GM19468 (cell line): ENCODE measurements around the gene IP6K3.

Experiments
- ATAC-seq: cut with Tn5 transposase; IDR thresholded peaks from one replicate; pipeline ENCODE4 v1.9.1; 2021; ENCODE audit warnings: mild to moderate bottlenecking, moderate library complexity, moderate number of reproducible peaks; ENCODE audit not compliant: unreplicated experiment; ENCODE audit errors: extremely low read depth

The IP6K3 gene

GRCh38 chr6:33761922-33762629 is 15.4 kb upstream of the IP6K3 start:
- ATAC-seq: no peak

DNA sequence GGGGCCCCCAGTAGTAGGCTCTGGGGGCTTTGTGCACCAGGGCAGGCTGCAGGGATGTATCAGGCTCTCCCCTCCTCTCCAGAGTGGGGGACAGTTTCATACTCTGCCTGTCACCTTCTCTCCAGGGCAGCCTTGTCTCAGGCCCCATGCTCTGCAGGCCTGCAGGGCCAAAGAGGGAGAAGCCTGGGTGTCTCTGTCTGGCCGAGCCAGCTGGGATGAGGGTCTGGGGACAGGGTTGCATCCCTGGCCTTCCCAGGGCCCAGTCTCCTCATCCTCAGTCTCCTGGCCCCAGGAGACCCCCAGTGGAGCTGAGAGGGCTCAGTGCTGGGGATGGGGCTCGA is 14.8 kb upstream of the IP6K3 start:
- no peak for ATAC-seq

DNA sequence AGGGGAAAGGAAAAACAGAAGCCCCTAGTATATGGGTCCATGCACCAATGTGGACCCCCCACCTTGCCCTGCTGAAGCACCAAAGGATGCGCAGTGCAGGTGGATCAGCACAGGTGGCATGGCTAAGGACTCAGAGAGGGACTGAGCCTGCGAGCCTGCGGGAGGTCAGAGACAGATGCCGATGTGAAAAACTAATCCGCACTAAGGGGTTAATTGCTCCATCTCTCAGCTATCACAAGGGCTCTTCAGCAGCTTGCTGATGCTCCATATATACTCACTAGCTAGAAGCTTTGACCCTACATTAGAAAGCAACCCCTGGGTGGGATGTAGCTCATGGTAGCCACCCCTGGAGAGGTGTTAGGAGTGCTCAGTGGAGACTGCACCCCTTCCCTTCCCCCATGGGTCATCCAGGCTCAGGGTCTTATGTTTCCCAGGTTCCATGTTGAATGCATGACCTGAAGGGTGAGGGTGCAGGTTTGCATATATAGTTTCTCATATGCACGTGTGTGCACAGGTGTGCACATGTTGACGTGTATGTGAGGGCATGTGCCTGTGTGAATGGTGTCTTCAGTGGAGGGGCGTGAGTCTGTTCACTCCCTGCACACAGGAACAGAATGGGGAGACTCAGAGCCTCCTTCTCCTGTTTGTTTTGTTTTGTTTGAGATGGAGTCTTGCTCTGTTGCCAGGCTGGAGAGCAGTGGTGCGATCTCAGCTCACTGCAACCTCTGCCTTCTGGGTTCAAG is 13.4 kb upstream of the IP6K3 start:
- no peak for ATAC-seq

DNA sequence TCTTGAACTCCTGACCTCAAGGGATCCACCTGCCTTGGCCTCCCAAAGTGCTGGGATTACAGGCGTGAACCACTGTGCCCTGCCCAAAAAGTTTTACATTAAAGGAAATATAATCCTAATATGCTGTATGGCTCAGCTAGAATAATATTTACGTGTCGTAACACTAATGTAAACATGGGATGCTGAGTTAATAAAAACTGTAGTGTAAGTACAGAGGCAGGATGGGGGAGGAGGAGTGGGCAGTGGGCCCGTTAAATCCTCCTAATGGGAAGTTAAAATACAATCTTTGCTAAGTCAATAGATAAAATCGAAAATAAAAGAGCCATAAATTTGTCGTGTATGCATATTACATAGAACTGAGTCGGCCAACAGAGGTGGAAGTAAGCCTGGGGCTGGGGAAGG is 12.1 kb upstream of the IP6K3 start:
- no peak for ATAC-seq

- no peak for ATAC-seq
These were observed 11.2 kb upstream of the IP6K3 start for GRCh38 chr6:33757906-33758305.

DNA sequence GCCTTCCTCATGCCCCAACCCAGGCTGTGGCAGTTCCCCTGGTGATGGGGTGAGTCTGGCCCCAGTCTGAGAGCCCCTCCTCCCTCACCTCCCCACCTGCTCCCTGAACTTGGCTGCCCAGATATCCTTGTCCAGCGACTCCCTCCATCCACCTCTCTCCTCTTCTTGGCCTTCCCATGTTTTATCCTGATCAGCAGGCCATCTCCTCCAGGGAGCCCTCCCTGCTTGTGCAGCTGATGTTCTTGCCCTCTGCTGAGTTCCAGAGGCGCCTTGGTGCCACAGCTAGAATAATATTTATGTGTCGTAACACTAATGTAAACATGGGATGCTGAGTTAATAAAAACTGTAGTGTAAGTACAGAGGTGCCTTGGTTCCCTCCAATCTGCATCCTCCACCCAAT is 10.4 kb upstream of the IP6K3 start:
- ATAC-seq: no peak

DNA sequence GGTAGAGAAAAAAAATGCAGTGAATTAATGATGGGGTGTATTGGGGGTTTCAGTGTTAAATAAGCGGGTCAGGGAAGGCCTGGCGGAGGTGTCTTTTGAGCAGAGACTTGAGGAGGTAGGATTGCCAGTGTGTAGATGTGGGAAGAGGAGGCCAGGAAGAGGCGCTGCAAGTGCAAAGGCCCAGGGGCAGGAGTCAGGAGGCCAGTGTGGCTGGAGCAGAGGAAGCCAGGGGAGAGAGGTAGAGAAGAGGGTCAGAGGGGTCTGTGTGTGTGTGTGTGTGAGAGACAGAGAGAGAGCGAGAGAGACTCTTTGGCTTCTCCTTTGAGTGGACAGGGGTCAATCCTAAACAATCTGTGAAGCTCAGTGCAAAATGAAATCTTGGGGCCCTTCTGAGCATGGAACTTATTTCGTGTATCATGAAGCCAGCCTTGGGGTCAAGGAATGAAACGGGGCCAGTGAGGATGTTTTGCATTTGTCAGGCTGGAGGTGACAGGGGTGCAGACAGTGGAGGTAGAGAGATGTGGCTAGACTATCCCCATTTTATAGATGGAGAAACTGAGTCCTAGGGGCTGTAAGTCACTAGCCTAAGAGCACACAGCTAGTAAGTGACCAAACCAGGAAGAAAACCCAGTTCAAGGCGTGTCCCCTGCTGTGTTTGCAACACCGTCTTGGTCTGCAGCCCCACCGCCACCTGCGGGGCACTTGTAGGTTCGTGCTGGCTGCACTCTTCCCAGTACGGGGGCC is 9.7 kb upstream of the IP6K3 start:
- ATAC-seq: no peak

- ATAC-seq: no peak
These were observed 8.6 kb upstream of the IP6K3 start for GRCh38 chr6:33755070-33755869.

DNA sequence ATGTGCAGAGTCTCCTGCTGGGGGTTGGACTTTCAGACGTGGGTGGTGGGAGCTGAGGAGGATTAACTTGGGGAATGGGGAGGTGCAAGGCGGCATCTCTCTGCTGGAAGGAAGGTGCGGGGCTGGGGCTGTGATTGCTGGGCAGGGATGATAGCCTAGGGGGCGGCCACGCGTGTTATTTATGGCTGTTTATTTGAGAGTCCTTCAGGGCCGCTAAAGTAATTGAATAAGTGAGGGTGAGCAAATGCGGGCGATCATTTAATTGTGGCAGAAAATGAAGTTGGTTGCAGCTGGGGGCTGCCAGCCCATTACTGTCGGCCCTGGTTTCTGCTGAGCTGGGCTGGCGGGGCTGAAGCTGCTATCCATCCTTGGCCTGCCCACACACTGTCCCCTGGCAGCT is 7.5 kb upstream of the IP6K3 start:
- ATAC-seq: no peak

DNA sequence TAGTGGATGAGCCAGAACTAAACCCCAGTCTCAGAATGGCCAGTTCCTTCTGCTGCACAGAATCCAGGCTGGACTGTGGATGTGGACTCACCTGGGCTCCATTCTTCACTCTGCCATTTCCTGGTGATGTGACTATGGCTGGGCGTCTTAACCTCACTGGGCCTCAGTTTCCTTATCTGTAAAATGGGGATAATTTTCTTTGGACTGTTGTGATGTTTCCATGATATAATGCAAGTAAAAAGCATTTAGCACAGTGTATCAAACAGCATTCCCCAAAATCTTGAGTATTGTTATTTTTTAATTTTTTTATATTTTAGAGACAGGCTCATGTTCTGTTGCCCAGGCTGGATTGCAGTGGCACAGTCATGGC is 5.9 kb upstream of the IP6K3 start:
- ATAC-seq: no peak

- ATAC-seq: no peak
These were observed 5.3 kb upstream of the IP6K3 start for GRCh38 chr6:33751771-33752645.

- ATAC-seq: no peak
These were observed 3.7 kb upstream of the IP6K3 start for GRCh38 chr6:33750244-33750991.

- ATAC-seq: no peak
These were observed 2.7 kb upstream of the IP6K3 start for GRCh38 chr6:33749401-33749800.

GRCh38 chr6:33748841-33749240 is 2.1 kb upstream of the IP6K3 start:
- ATAC-seq: no peak

GRCh38 chr6:33747823-33748222 is 1.1 kb upstream of the IP6K3 start:
- no peak for ATAC-seq

DNA sequence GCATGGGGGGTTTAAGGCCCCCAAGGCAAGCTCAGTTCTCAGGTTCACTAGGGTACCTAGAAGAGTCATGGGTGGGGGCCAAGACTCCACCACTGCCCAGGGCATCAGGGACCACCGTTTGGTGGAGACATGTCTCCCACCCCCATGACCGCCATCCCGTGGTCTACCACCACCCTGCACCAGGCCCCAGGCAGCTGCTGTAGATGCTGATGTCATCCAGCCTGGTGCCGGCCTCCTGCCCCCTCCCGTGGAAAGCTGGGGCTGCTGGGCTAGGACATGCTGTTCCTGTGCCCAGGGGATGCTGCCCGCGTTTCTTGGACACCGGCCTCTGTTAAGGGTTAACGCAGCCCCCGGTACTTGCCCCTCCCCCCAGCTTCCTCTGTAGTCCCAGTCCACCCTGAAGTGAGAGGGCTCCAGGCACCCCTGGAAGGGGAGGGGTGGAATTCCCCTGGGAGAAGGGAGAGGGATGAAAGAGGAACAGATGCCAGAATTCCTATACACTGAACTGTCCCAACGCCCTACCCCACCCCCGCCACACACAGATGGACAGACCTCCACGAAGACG is 587 bp downstream of the IP6K3 start:
- ATAC-seq: no peak

GRCh38 chr6:33745548-33745947 is 1.2 kb downstream of the IP6K3 start:
- ATAC-seq: no peak

- no peak for ATAC-seq
These were observed 1.7 kb downstream of the IP6K3 start for GRCh38 chr6:33744895-33745546.
